HEK293T (cell line): ENCODE data around the gene COL26A1.
"Not testable (repeated sequence)": the region's sequence is repeated elsewhere in the genome, so short reads cannot be mapped to it uniquely, and the experiment has no call there.

ENCODE experiments used
- CTCF ChIA-PET: fragments of 350-600 bp; formaldehyde crosslinking; extraction: SDS; loops from one replicate; lab custom pipeline; 2021; ENCODE audit warnings: antibody characterized with exemption, inconsistent platforms; lab: Yijun Ruan, JAX
- POLR2A ChIA-PET: fragments of 350-600 bp; formaldehyde crosslinking; extraction: SDS; loops from one replicate; lab custom pipeline; 2020; ENCODE audit warnings: antibody characterized with exemption, inconsistent platforms; lab: Yijun Ruan, JAX
- DNase-seq: peaks from one replicate; pipeline ENCODE4 v3.0.0; 2012; ENCODE audit warnings: mixed read lengths; ENCODE audit errors: extremely low spot score
- ARNT ChIP-seq: fragments of 450-650 bp; IDR thresholded peaks from 2 replicates; pipeline ENCODE4 v1.6.1; 2017; ENCODE audit warnings: mild to moderate bottlenecking
- BHLHE40 ChIP-seq: fragments of 450-650 bp; IDR thresholded peaks from 2 replicates; pipeline ENCODE4 v1.6.1; 2016; ENCODE audit warnings: mild to moderate bottlenecking, moderate library complexity, borderline replicate concordance
- CTBP1 ChIP-seq: fragments of 450-650 bp; IDR thresholded peaks from 2 replicates; pipeline ENCODE4 v1.6.1; 2016; ENCODE audit warnings: borderline replicate concordance
- ELF4 ChIP-seq: fragments of 450-650 bp; IDR thresholded peaks from 2 replicates; pipeline ENCODE4 v1.6.1; 2017; ENCODE audit warnings: antibody characterized with exemption
- FOXA1 ChIP-seq: fragments of 450-650 bp; IDR thresholded peaks from 2 replicates; pipeline ENCODE4 v1.6.1; 2016; ENCODE audit warnings: mild to moderate bottlenecking
- FOXK2 ChIP-seq: fragments of 450-650 bp; IDR thresholded peaks from 2 replicates; pipeline ENCODE4 v1.6.1; 2016; ENCODE audit warnings: mild to moderate bottlenecking
- FOXM1 ChIP-seq: fragments of 450-650 bp; IDR thresholded peaks from 2 replicates; pipeline ENCODE4 v1.6.1; 2017; ENCODE audit warnings: mild to moderate bottlenecking, borderline replicate concordance
- HDGF ChIP-seq: fragments of 450-650 bp; IDR thresholded peaks from 2 replicates; pipeline ENCODE4 v1.6.1; 2017; ENCODE audit warnings: antibody characterized with exemption, borderline replicate concordance
- L3MBTL2 ChIP-seq: fragments of 450-650 bp; conservative IDR thresholded peaks from 2 replicates; pipeline ENCODE4 v1.6.1; 2016; ENCODE audit warnings: mild to moderate bottlenecking
- LEF1 ChIP-seq: fragments of 450-650 bp; IDR thresholded peaks from 2 replicates; pipeline ENCODE4 v1.6.1; 2017; ENCODE audit warnings: mild to moderate bottlenecking, borderline replicate concordance
- NFRKB ChIP-seq: fragments of 450-650 bp; IDR thresholded peaks from 2 replicates; pipeline ENCODE4 v1.6.1; 2016; ENCODE audit warnings: mild to moderate bottlenecking, moderate library complexity
- SP1 ChIP-seq: fragments of 450-650 bp; IDR thresholded peaks from 2 replicates; pipeline ENCODE4 v1.6.1; 2017
- SUZ12 ChIP-seq: fragments of 450-650 bp; IDR thresholded peaks from 2 replicates; pipeline ENCODE4 v1.6.1; 2016; ENCODE audit warnings: mild to moderate bottlenecking
- TARDBP ChIP-seq: fragments of 450-650 bp; IDR thresholded peaks from 2 replicates; pipeline ENCODE4 v1.6.1; 2016
- ZNF384 ChIP-seq: fragments of 450-650 bp; IDR thresholded peaks from 2 replicates; pipeline ENCODE4 v1.6.1; 2016
- TF ChIP-seq, protein P1 (sequence below): fragments of 450-650 bp; IDR thresholded peaks from 2 replicates; pipeline ENCODE4 v1.6.1; 2016

The COL26A1 gene

DNA sequence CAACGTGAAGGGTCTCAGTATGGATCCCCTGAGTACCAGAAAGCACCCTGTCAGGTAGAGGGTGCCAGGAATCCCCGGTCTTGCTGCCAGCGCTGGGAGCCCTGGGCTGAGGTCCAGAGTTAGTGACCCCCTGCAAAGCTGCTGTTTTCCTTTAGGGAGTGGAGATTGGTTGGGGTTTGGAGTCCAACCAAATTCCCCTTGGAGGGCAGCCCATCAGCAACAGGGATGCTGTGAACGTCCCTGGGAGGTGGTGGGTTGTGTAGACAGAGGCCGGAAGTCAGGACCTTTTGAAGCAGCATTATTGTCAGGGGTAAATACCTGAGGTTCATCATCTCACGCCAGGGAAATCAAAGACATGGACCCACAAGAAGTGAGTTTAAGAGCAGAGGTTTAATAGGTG lies 104.2 kb downstream of the COL26A1 start:
- DNase-seq = no peak
- ChIA-PET CTCF (no interaction called here), POLR2A (no interaction called here)
- TF ChIP-seq ARNT = no peak

DNA sequence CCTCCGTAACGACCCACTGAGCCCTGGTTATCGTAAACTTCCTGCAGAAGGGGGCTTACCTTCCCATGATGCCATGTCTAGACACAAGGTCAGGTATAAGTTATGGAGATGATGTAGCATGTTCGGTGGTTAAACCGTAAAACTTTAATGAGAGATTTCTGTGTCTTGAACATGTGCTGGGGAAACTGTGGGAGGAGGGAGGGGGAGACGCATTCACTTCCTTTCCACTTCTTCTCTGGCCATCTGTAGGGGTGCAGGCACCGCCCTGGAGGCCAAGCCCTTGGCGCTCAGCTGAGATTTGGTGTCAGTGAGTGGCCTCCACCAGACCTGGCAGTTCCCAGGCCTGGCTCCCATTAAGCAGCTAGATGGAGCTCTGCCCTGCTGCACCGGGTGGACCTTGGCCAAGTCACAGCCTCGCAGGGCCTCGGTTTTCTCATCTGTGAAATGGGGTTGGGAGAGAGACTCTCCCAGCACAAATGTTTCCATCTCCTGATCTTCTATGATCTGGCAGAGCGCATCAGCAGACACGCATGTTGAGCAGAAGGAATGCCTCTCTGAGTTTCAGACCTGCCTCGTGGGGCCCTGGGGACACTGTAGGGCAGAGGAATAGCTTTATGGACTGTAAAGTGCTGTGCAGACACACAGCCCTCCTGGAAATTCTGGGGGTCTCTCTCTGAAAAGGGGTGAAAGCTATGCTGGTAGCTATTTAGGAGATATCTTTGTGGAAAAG lies 106.0 kb downstream of the COL26A1 start:
- TF ChIP-seq FOXK2 (no peak), LEF1 (no peak), ELF4 (no peak), CTBP1 (no peak), BHLHE40 (no peak), FOXA1 (no peak)
- TF ChIP-seq, protein P1, sequence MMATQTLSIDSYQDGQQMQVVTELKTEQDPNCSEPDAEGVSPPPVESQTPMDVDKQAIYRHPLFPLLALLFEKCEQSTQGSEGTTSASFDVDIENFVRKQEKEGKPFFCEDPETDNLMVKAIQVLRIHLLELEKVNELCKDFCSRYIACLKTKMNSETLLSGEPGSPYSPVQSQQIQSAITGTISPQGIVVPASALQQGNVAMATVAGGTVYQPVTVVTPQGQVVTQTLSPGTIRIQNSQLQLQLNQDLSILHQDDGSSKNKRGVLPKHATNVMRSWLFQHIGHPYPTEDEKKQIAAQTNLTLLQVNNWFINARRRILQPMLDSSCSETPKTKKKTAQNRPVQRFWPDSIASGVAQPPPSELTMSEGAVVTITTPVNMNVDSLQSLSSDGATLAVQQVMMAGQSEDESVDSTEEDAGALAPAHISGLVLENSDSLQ = no peak
- ChIA-PET POLR2A (no interaction called here), CTCF (no interaction called here)
- DNase-seq = no peak

DNA sequence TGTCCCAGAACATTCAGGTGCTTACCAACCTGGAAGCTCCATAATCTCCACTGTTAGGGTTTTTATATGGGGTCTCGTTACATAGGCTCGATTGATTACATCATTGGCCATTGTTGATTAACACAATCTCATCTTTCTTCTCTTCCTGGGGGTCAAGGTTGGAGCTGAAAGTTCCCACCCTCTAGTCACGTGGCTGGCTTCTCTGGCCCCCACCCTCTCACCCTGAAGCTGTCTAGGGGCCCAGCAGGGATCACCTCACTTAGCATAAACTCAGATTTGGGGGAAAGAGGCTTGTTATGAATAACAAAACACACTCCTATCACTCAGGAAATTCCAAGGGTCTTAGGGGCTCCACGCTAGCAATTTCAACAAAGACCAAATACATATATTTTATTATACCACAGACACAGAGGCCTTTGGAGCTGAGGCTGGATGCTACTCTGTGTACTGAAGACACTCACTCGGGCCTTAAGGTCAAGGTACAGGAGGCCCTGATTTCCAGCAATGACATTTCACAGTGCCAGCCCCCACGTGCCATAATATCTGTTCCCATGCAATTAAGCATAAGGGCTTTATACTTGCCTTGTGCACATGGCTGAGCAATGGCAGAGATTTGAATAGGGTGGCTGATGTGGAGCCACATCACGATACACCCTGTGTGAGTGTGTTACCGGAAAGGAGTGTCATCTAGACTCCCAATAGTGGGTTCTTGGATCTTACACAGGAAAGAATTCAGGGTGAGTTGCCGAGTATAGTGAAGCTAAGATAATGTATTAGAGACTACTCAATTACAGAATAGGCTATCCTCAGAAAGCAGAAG lies 108.2 kb downstream of the COL26A1 start:
- no peak for DNase-seq
- TF ChIP-seq L3MBTL2 = no peak
- TF ChIP-seq LEF1 = no peak
- TF ChIP-seq CTBP1 = no peak
- no peak for TF ChIP-seq HDGF
- TF ChIP-seq NFRKB = no peak
- no peak for TF ChIP-seq BHLHE40
- no peak for TF ChIP-seq SUZ12
- TF ChIP-seq, protein P1 = no peak
- no peak for TF ChIP-seq SP1
- no peak for TF ChIP-seq ARNT
- TF ChIP-seq FOXK2 = no peak
- TF ChIP-seq ZNF384 = no peak
- TF ChIP-seq ELF4 = no peak
- TF ChIP-seq FOXM1 = no peak
- ChIA-PET CTCF (interaction anchor here (0.6 kb wide), 1 partner anchor 68 kb away, joined by 3 read pairs; no protein-coding TSS in a partner anchor), POLR2A (no interaction called here)

DNA sequence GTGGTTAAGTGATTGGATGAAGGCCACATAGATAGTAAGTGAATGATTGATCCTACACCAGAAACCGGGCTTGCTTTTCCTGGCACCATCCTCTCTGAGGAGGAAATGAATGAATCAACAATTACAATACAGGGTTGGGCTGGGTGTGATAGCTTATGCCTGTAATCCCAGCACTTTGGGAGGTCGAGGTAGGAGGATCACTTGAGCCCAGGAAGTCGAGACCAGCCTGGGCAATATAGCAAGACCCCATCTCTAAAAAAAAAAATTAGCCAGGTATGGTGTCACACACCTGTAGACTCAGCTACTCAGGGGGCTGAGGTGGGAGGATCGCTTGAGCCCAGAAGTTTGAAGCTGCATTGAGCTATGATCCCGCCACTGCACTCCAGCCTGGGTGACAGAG lies 111.5 kb downstream of the COL26A1 start:
- DNase-seq = no peak
- ChIA-PET CTCF (no interaction called here), POLR2A (no interaction called here)
- no peak for TF ChIP-seq FOXK2
- no peak for TF ChIP-seq LEF1
- TF ChIP-seq L3MBTL2 = no peak
- TF ChIP-seq SP1 = no peak
- no peak for TF ChIP-seq HDGF

DNA sequence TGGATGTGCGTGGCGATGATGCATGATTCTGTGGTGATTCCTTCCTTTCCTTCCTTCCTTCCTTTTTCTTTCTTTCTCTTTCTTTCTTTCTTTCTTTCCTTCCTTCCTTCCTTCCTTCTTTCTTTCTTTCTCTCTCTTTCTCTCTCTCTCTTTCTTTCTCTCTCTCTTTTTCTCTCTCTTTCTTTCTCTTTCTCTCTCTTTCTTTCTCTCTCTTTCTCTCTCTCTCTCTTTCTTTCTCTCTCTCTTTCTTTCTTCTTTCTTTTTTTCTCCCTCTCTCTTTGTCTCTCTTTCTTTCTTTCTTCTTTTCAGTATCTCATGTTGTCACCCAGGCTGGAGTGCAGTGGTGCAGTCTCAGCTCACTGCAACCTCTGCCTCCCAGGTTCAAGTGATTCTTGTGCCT lies 113.0 kb downstream of the COL26A1 start:
- CTCF ChIA-PET, DNase-seq: not testable (repeated sequence)
- POLR2A ChIA-PET = interaction anchor here (0.6 kb wide), 1 partner anchor 11 kb away, joined by 3 read pairs; no protein-coding TSS in a partner anchor

DNA sequence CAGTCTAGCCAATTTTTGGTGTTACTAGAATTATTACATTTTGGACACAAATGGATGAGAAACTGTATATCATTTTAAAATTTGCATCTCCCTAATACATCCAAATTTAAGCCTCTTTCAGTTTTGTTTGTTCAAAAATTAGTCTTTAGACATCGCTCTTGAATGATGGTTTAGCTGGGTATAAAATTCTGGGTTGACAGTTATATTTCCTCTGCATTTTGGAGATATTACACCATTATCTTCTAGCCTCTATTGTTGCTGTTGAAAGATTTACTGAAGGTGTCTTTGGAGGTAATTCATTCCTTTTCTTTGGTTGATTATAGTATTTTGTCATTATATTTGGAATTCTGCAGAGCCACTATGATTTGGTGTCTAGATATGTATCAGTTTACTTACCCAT lies 116.5 kb downstream of the COL26A1 start:
- CTCF ChIA-PET = no interaction called here
- TF ChIP-seq LEF1 = no peak
- no peak for TF ChIP-seq ELF4
- TF ChIP-seq HDGF = no peak
- no peak for TF ChIP-seq SUZ12
- TF ChIP-seq ARNT = no peak
- TF ChIP-seq FOXM1 = no peak
- no peak for TF ChIP-seq FOXK2
- TF ChIP-seq TARDBP = no peak
- TF ChIP-seq, protein P1 = no peak
- TF ChIP-seq NFRKB = no peak
- no peak for TF ChIP-seq SP1
- no peak for TF ChIP-seq L3MBTL2
- TF ChIP-seq BHLHE40 = no peak
- no peak for TF ChIP-seq CTBP1
- TF ChIP-seq FOXA1 = no peak
- no peak for TF ChIP-seq ZNF384
- POLR2A ChIA-PET = no interaction called here
- no peak for DNase-seq

DNA sequence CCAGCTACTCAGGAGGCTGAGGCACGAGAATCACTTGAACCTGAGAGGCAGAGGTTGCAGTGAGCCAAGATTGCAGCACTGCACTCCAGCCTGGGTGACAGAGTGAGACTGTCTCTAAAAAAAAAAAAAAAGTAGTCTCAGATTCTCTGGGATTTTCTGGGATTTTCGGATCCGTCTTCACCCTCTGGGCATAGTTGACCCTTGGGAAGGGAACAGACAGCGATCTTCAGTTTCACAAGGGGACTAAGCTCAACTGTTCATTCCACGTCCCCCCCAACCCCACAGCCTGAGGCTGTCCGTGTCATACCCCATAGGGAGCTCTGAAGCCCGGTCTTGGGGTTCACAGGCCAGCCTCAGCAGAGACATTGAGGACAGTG lies 123.4 kb downstream of the COL26A1 start:
- POLR2A ChIA-PET, CTCF ChIA-PET, DNase-seq: not testable (repeated sequence)
